ENCODE measurements around the gene MAP2.
A peak's percentile ranks its signal among the peaks of the same experiment; 100 is the strongest.

MAP2 gene

GRCh38 chr2:209424199-209424701 lies 403 bp downstream of the MAP2 start:
- DNase-seq (ENCODE audit: low spot score), result no peak

DNA sequence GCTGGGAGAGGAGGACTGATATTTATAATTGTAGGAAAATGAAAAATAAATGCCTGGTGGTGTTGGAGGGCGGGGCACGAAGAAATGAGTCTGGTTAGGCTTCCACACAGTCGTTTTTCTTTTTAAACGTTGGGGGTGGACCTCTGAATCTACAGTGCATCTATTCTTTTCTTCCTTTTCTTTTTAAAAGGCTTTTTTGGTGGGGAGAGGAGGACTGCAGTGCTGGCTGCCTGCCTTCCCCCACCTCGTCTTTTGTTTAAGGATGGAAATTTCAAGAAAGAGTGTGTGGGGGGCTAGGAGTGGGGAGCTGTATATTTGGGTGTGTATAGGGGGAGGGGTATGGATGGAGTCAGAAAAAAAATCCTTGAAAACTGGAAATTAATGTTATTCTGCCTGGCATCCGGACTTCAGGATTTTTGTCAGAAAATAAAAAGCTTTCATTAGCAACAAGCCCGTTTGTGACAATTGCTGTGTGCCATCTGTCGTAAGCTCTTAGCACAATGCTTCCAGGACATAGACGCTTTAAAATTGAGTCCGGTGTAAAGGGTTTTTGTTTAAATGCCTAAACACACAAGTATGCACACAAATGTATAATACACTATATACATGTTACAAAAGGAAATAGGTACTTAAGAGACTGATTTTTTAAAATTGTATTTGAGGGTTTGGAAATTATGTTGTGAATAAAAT lies 1.1 kb downstream of the MAP2 start:
- no peak for DNase-seq (ENCODE audit: low spot score)

GRCh38 chr2:209425471-209426071 lies 1.7 kb downstream of the MAP2 start:
- peak; percentile 39 for DNase-seq (ENCODE audit: low spot score)

GRCh38 chr2:209426432-209426831 lies 2.6 kb downstream of the MAP2 start:
- no peak for DNase-seq (ENCODE audit: low spot score)

DNA sequence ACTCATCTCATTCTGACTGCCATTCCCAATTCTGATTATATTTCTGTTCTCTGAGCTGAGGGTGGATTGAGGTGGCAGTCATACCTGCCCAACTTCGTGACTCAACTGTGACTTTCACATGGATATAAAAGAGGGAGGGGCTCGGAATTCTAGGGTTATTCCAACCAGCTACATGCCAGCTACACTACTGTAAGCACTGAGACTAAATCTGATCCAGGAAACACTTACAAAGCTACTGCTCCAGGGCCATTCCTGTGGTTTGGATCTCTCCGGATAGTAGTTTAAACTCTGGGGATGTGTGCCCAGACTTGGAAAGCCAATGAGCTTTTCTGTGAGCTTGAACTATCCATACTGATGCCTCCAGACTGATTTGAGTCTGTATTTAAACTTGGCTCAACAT lies 7.9 kb downstream of the MAP2 start:
- DNase-seq (ENCODE audit: low spot score), result no peak

- DNase-seq (ENCODE audit: low spot score), result no peak
These were observed 17.7 kb downstream of the MAP2 start for GRCh38 chr2:209441541-209441940.

DNA sequence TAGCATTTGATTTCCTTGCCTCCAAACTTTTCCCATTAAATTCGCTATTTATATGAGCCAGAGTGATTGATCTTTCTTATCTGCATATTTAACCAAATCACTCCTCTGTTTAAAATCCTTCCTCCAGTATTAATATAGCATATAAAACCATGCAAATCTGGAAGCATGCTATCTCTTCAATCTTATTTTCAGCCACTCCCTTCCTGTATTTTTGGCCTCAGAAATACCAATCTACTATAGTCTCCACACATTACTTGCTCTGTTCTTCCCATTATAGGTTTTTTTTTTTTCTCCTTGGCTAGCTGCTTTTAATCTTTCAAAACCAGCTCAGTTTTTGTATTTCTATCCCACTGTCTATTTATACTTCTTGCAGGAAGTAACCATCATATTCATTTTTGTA lies 19.1 kb downstream of the MAP2 start:
- DNase-seq (ENCODE audit: low spot score), result no peak

GRCh38 chr2:209445485-209445884 lies 21.6 kb downstream of the MAP2 start:
- no peak for DNase-seq (ENCODE audit: low spot score)

GRCh38 chr2:209451209-209451834 lies 27.5 kb downstream of the MAP2 start:
- DNase-seq (ENCODE audit: low spot score), result no peak

GRCh38 chr2:209456489-209456888 lies 32.6 kb downstream of the MAP2 start:
- no peak for DNase-seq (ENCODE audit: low spot score)

DNA sequence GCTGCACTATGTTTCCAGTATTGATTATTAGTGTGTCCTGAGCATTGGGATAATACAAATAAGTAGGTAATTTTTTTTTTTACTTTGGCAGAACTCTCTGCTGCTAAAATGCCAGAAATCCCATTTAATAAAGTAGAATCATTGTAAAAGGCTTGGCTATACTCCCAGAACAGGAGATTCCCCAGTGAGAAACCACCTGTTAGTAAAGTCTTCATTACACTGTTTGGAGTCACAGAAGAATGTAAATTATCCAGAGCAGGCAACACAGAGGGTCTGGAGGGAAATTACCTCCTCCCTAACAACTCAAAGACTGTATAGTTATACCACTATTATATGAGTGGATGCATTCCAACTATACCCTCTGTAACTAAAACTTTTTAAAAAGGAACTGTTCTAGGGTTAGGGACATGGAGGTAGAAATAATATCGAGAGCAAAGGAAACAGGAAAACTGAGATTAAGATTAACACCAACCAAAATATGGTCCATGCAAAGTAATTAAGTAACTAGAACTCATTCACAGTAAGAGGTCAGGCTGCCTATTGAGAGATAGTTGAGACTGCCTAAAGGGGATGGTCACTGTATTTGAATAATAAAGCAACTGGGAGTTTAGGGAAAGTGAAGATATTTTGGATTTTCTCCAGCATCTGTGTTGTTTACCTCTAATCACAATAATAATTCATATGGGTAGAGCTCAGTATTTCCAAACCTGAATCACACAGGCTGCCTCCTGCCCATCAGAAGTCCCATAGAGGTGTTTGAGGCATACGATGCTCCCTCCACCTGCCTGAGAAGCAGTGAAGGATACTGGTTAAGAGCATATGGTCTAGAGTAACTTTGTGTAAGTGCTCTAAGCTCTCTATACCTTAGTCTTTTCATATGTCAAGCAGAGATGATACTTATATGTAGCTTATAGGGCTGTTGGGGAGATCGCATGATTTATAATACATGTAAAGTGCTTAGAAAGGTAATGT lies 34.4 kb downstream of the MAP2 start:
- no peak for DNase-seq (ENCODE audit: low spot score)

- DNase-seq (ENCODE audit: low spot score), result no peak
These were observed 35.5 kb downstream of the MAP2 start for GRCh38 chr2:209459359-209459758.

GRCh38 chr2:209460151-209460761 lies 36.4 kb downstream of the MAP2 start:
- no peak for DNase-seq (ENCODE audit: low spot score)

- no peak for DNase-seq (ENCODE audit: low spot score)
These were observed 39.4 kb downstream of the MAP2 start for GRCh38 chr2:209463226-209463625.

- no peak for DNase-seq (ENCODE audit: low spot score)
These were observed 40.0 kb downstream of the MAP2 start for GRCh38 chr2:209463835-209464234.

DNA sequence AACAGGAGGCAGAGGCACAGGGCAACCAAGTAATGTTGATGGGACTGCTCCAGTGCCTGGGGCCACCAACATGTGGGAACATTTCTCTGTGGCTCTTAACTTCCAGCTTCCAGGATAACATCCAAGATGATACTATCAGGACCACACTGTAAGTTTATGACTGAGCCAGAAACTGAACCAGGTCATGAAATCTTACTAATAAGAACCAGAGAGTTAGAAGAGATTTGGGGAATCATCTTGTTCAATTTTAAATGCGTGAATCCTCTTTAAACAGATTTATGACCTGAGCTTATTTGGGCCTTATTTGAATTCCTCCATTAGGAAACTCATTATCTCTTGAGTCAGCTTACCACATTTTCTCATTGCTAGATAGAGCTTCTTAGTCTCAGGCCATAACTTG lies 45.0 kb downstream of the MAP2 start:
- no peak for DNase-seq (ENCODE audit: low spot score)

DNA sequence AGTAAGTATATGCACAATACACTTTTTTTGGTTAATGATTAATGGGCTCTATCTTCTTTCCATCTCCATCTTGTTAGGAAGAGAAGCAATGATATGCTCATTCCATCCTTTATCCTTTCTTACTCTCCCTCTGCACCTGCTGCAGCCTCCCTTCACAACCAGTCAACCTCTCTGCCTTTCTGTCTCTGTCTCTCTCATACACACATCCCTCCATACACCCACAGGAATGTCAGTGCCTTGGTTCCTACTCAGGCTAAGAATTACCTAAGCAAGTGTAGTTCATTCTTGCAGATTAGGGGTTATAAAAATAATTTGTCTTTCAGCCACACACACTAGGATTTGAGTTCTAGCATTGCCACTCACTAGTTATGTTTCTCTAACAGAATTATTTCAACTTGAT lies 45.6 kb downstream of the MAP2 start:
- DNase-seq (ENCODE audit: low spot score), result no peak

- DNase-seq (ENCODE audit: low spot score), result no peak
These were observed 46.6 kb downstream of the MAP2 start for GRCh38 chr2:209470466-209470865.

DNA sequence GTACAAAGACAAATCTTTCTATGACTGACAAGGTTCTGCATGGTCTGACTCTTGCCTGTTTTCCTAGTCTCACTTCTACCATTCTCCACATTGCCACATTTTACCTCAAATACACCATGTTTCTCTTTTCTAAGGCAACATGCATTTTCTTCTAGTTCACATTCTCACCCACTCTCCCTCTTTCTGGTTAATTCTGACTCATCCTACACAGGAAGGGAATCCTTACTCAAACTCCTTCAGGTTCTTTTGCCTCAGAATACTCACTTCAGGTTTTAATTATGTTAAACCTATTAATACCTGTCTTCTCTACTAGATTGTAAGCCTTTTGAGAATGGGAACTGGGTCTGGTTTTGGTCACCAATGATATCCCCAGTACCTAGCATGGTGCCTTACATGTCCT lies 47.2 kb downstream of the MAP2 start:
- no peak for DNase-seq (ENCODE audit: low spot score)

- no peak for DNase-seq (ENCODE audit: low spot score)
These were observed 48.4 kb downstream of the MAP2 start for GRCh38 chr2:209472112-209472832.

DNA sequence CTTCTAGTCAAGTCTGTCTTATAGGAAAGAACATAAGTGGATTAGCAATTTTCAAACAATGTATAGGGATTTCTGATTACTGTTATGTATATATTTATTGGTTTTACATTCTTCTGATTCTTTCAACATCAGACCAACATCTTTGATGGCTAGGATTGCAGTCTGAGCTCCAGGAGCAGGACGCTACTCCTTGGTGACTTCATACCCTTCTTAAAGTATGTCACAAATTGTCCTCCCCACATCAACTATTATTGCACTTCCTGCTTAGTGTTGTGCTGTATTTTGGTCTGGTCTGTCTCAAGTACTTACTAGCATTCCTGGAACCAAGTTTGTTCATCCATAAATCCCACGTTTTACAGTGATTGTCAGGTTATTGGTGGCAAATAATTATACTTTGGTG lies 49.0 kb downstream of the MAP2 start:
- no peak for DNase-seq (ENCODE audit: low spot score)
